DND-41 (cell line): ENCODE measurements around the gene CLDN6.

ENCODE experiments used
- ATAC-seq: fragments of 200-7000 bp; cut with Tn5 transposase; 3 replicates; pipeline ENCODE4 v1.9.1; 2021; ENCODE audit warnings: low read depth; ENCODE audit not compliant: insufficient read depth
- DNase-seq: peaks from one replicate; pipeline ENCODE4 v3.0.0-alpha.2; 2020
- H2AFZ ChIP-seq: 2 replicates; pipeline ENCODE4 v1.6.0; 2012; ENCODE audit warnings: low read depth, low read length
- H3K27ac ChIP-seq: 2 replicates; pipeline ENCODE4 v1.5.1; 2012; ENCODE audit warnings: low read length, inconsistent platforms
- H3K27me3 ChIP-seq: fragments of 200-600 bp; sonication (generic); 2 replicates; pipeline ENCODE4 v1.6.0; 2012; ENCODE audit warnings: low read length, mild to moderate bottlenecking, inconsistent platforms; ENCODE audit not compliant: insufficient read depth, poor library complexity
- H3K36me3 ChIP-seq: 2 replicates; pipeline ENCODE4 v1.5.1; 2012; ENCODE audit warnings: low read length, inconsistent platforms; ENCODE audit not compliant: insufficient read depth
- H3K4me1 ChIP-seq: 2 replicates; pipeline ENCODE4 v1.5.1; 2012; ENCODE audit warnings: mild to moderate bottlenecking, low read length; ENCODE audit not compliant: insufficient read depth
- H3K4me2 ChIP-seq: 2 replicates; pipeline ENCODE4 v1.6.0; 2012; ENCODE audit warnings: mild to moderate bottlenecking, moderate library complexity, low read length, inconsistent platforms; ENCODE audit not compliant: insufficient read depth
- H3K4me3 ChIP-seq, 2 experiments: fragments of 200-600 bp in 1 of 2; shearing (Covaris generic) in 1 of 2; 2 replicates each; pipeline ENCODE4 v1.5.1; 2012 to 2016; ENCODE audit warnings: inconsistent platforms in 2 of 2, low read length in 2 of 2, mild to moderate bottlenecking in 2 of 2, low read depth in 1 of 2, moderate library complexity in 1 of 2
- H3K79me2 ChIP-seq: 2 replicates; pipeline ENCODE4 v1.6.0; 2012; ENCODE audit warnings: low read length, inconsistent platforms; ENCODE audit not compliant: insufficient read depth
- H3K9ac ChIP-seq: 2 replicates; pipeline ENCODE4 v1.6.0; 2012; ENCODE audit warnings: low read depth, mild to moderate bottlenecking, inconsistent platforms, low read length, moderate library complexity
- H3K9me3 ChIP-seq: 2 replicates; pipeline ENCODE4 v1.5.1; 2012; ENCODE audit warnings: low read length, moderate library complexity, mild to moderate bottlenecking, inconsistent platforms; ENCODE audit not compliant: insufficient read depth, severe bottlenecking
- H4K20me1 ChIP-seq: 2 replicates; pipeline ENCODE4 v1.6.0; 2012; ENCODE audit warnings: low read length; ENCODE audit not compliant: insufficient read depth
- CTCF ChIP-seq: IDR thresholded peaks from 2 replicates; pipeline ENCODE4 v1.5.1; 2012; ENCODE audit warnings: borderline replicate concordance, low read length, moderate library complexity, mild to moderate bottlenecking; ENCODE audit not compliant: poor library complexity, severe bottlenecking; ENCODE audit errors: extremely low read depth
- EZH2 ChIP-seq: IDR thresholded peaks from 3 replicates; pipeline ENCODE4 v1.6.1; 2012; ENCODE audit warnings: borderline replicate concordance, low read depth, mild to moderate bottlenecking, moderate library complexity, low read length, inconsistent platforms; ENCODE audit not compliant: severe bottlenecking

Gene CLDN6

GRCh38 chr16:3010510-3010909 lies 7.5 kb downstream of the CLDN6 start:
- H3K9me3 ChIP-seq, result no peaks in the 10 kb centered on the region
- H3K36me3 ChIP-seq, result no peaks in the 10 kb centered on the region
- H4K20me1 ChIP-seq, result peaks cover 5% of the 10 kb centered on the region; the same call in 1 of the 2 replicates
- H3K4me1 ChIP-seq, result peaks cover 35% of the 10 kb centered on the region
- H3K79me2 ChIP-seq, result no peaks in the 10 kb centered on the region
- TF ChIP-seq EZH2, result no peak
- TF ChIP-seq CTCF, result no peak
- H3K9ac ChIP-seq, result no peak overlapping the region
- DNase-seq (no peak), ATAC-seq (no peak)
- H2AFZ ChIP-seq, result no peak overlapping the region
- no peak overlapping the region for H3K4me2 ChIP-seq
- H3K27ac ChIP-seq, result no peak overlapping the region
- no peak overlapping the region for H3K4me3 ChIP-seq
- H3K27me3 ChIP-seq, result no peaks in the 10 kb centered on the region

GRCh38 chr16:3009568-3010390 lies 8.2 kb downstream of the CLDN6 start:
- H3K9ac ChIP-seq, result no peak overlapping the region
- H3K36me3 ChIP-seq, result no peaks in the 10 kb centered on the region
- peaks cover 39% of the 10 kb centered on the region for H3K4me1 ChIP-seq
- H3K9me3 ChIP-seq, result no peaks in the 10 kb centered on the region
- TF ChIP-seq EZH2 (no peak), CTCF (no peak)
- no peaks in the 10 kb centered on the region for H3K27me3 ChIP-seq
- no peaks in the 10 kb centered on the region for H3K79me2 ChIP-seq
- H4K20me1 ChIP-seq, result peaks cover 5% of the 10 kb centered on the region; the same call in 1 of the 2 replicates
- DNase-seq, result no peak
- no peak for ATAC-seq
- no peak overlapping the region for H3K4me3 ChIP-seq
- H3K27ac ChIP-seq, result no peak overlapping the region
- no peak overlapping the region for H3K4me2 ChIP-seq
- no peak overlapping the region for H2AFZ ChIP-seq

- Histone ChIP-seq H3K9me3 (no peaks in the 10 kb centered on the region), H3K27ac (no peak overlapping the region), H3K4me3 (peak overlapping the region in 1 of 2 experiments; percentile 1; a peak in 1 of 4 replicates), H2AFZ (no peak overlapping the region), H4K20me1 (peaks cover 5% of the 10 kb centered on the region; the same call in 1 of the 2 replicates), H3K79me2 (no peaks in the 10 kb centered on the region), H3K4me2 (peak overlapping the region; percentile 48), H3K36me3 (no peaks in the 10 kb centered on the region), H3K4me1 (peaks cover 41% of the 10 kb centered on the region), H3K9ac (no peak overlapping the region), H3K27me3 (no peaks in the 10 kb centered on the region)
- no peak for ATAC-seq
- DNase-seq, result no peak
- TF ChIP-seq CTCF, result no peak
- no peak for TF ChIP-seq EZH2
Measured at GRCh38 chr16:3008690-3009037, 9.3 kb downstream of the CLDN6 start.
